OCI-LY7 (cell line): Measurements from ENCODE around the gene SLC25A21. TPM values are rescaled to one million over a fixed set of nuclear protein-coding genes. Genes with fewer than 3 reads are reported as not detected.
"Not testable (repeated sequence)": the region's sequence is repeated elsewhere in the genome, so short reads cannot be mapped to it uniquely, and the experiment has no call there.

Experiments used
- BruUV-seq: library from RNA; stranded (reverse); fragments of 400-500 nt; replicated peaks from 2 replicates; lab custom pipeline; 2021; lab: Mats Ljungman, UMichigan
- CTCF ChIA-PET: fragments of 300-600 bp; sonication (Branson Sonifier 250); formaldehyde crosslinking; loops from one replicate; lab custom pipeline; 2022; ENCODE audit warnings: antibody characterized with exemption; ENCODE audit not compliant: unreplicated experiment; lab: Charles Lee
- POLR2A ChIA-PET: fragments of 300-600 bp; sonication (Branson Sonifier 250); formaldehyde crosslinking; loops from one replicate; lab custom pipeline; 2022; ENCODE audit warnings: antibody characterized with exemption; lab: Charles Lee
- DNase-seq: peaks from one replicate; pipeline ENCODE4 v3.0.0-alpha.2; 2015; ENCODE audit warnings: low spot score
- H2AFZ ChIP-seq: fragments of 200-600 bp; sonication (generic), shearing (Covaris generic); 2 replicates; pipeline ENCODE4 v1.6.1; 2014; ENCODE audit warnings: mild to moderate bottlenecking, antibody characterized with exemption, low read length, moderate library complexity
- H3K27ac ChIP-seq: fragments of 200-600 bp; sonication (generic); 2 replicates; pipeline ENCODE4 v1.5.1; 2014; ENCODE audit warnings: mixed run types, low read depth, mild to moderate bottlenecking, moderate library complexity, low read length, inconsistent platforms; ENCODE audit not compliant: poor library complexity, severe bottlenecking
- H3K36me3 ChIP-seq: fragments of 200-600 bp; sonication (generic); 2 replicates; pipeline ENCODE4 v1.6.1; 2014; ENCODE audit warnings: mild to moderate bottlenecking, antibody characterized with exemption, low read length, moderate library complexity, mixed read lengths; ENCODE audit not compliant: insufficient read depth
- H3K4me1 ChIP-seq: fragments of 200-600 bp; sonication (generic); 2 replicates; pipeline ENCODE4 v1.5.1; 2014; ENCODE audit warnings: mild to moderate bottlenecking, low read length; ENCODE audit not compliant: insufficient read depth, poor library complexity, severe bottlenecking
- H3K4me2 ChIP-seq: fragments of 200-600 bp; sonication (generic); 2 replicates; pipeline ENCODE4 v1.6.1; 2014; ENCODE audit warnings: mild to moderate bottlenecking, low read length
- H3K4me3 ChIP-seq: fragments of 200-600 bp; sonication (generic); 2 replicates; pipeline ENCODE4 v1.5.1; 2014; ENCODE audit warnings: mild to moderate bottlenecking, low read depth, low read length; ENCODE audit not compliant: poor library complexity, severe bottlenecking
- H3K79me2 ChIP-seq: fragments of 200-600 bp; sonication (generic); 2 replicates; pipeline ENCODE4 v1.6.1; 2016; ENCODE audit warnings: low read depth, mild to moderate bottlenecking, low read length, moderate library complexity, mixed read lengths; ENCODE audit not compliant: insufficient read depth
- H3K9me2 ChIP-seq: fragments of 200-600 bp; sonication (generic); 2 replicates; pipeline ENCODE4 v1.6.1; 2016; ENCODE audit warnings: mild to moderate bottlenecking, low read length, mixed read lengths; ENCODE audit not compliant: insufficient read depth
- H3K9me3 ChIP-seq: fragments of 200-600 bp; sonication (generic); 2 replicates; pipeline ENCODE4 v1.6.1; 2014; ENCODE audit warnings: mild to moderate bottlenecking, mixed run types, low read length, mixed read lengths
- H4K20me1 ChIP-seq: fragments of 200-600 bp; sonication (generic); 2 replicates; pipeline ENCODE4 v1.6.1; 2014; ENCODE audit warnings: mild to moderate bottlenecking, antibody characterized with exemption, low read length, moderate library complexity, mixed read lengths; ENCODE audit not compliant: insufficient read depth
- CTCF ChIP-seq: fragments of 200-600 bp; sonication (generic); conservative IDR thresholded peaks from 2 replicates; pipeline ENCODE4 v1.5.1; 2014; ENCODE audit warnings: mild to moderate bottlenecking, antibody characterized with exemption, low read length, moderate library complexity, mixed read lengths
- EZH2phosphoT487 ChIP-seq: fragments of 200-600 bp; sonication (generic); IDR thresholded peaks from 2 replicates; pipeline ENCODE4 v1.6.1; 2018; ENCODE audit warnings: low read depth, borderline replicate concordance, mild to moderate bottlenecking, mixed run types, antibody characterized with exemption, low read length, moderate library complexity, mixed read lengths
- intact Hi-C: fragments of 100-400 bp; cut with micrococcal nuclease; formaldehyde crosslinking; loops from one replicate; pipeline ENCODE4 v1.10.0; 2022; ENCODE audit not compliant: unreplicated experiment
- total RNA-seq, 2 experiments: library from RNA; depleted of rRNA in 1 of 2; stranded (reverse); fragments of >200 nt in 1 of 2; shearing (Covaris generic) in 1 of 2; gene quantifications; 2 replicates each; pipeline ENCODE4 v1.2.3, GENCODE V29; 2014 to 2022

The SLC25A21 gene
- total RNA-seq, 2 experiments from 2014 or later = not detected

- ChIA-PET POLR2A (interaction anchor here (1.1 kb wide), 1 partner anchor 11 kb away, joined by 11 read pairs; no protein-coding TSS in a partner anchor), CTCF (no interaction called here)
- Histone ChIP-seq H3K27ac (no peak overlapping the region), H3K4me1 (no peaks in the 10 kb centered on the region), H3K79me2 (no peaks in the 10 kb centered on the region), H3K4me2 (no peak overlapping the region), H3K4me3 (no peak overlapping the region), H3K36me3 (no peaks in the 10 kb centered on the region), H3K9me2 (no peaks in the 10 kb centered on the region), H2AFZ (no peak overlapping the region), H4K20me1 (no peaks in the 10 kb centered on the region), H3K9me3 (no peaks in the 10 kb centered on the region)
- no peak for TF ChIP-seq EZH2phosphoT487
- no peak for TF ChIP-seq CTCF
- intact Hi-C loops = loop anchor here (2.0 kb wide), 1 partner anchor 27 kb away; no protein-coding TSS in a partner anchor
- no peak for DNase-seq
- BruUV-seq = no TSS peak
These were observed 5.0 kb downstream of the SLC25A21 start for GRCh38 chr14:37167151-37168047.

- BruUV-seq = no TSS peak
- no peaks in the 10 kb centered on the region for H3K36me3 ChIP-seq
- ChIA-PET CTCF (no interaction called here), POLR2A (no interaction called here)
- H3K4me1 ChIP-seq = no peaks in the 10 kb centered on the region
- H3K79me2 ChIP-seq = no peaks in the 10 kb centered on the region
- no peak overlapping the region for H3K4me3 ChIP-seq
- H3K9me2 ChIP-seq = no peaks in the 10 kb centered on the region
- no peak overlapping the region for H3K4me2 ChIP-seq
- TF ChIP-seq CTCF (no peak), EZH2phosphoT487 (no peak)
- intact Hi-C loops = no loop called here
- no peak for DNase-seq
- no peak overlapping the region for H3K27ac ChIP-seq
- H2AFZ ChIP-seq = no peak overlapping the region
- no peaks in the 10 kb centered on the region for H4K20me1 ChIP-seq
- no peaks in the 10 kb centered on the region for H3K9me3 ChIP-seq
These were observed 6.6 kb downstream of the SLC25A21 start for GRCh38 chr14:37165794-37166193.

- H2AFZ ChIP-seq, H4K20me1 ChIP-seq, H3K36me3 ChIP-seq, H3K4me1 ChIP-seq, CTCF ChIA-PET, H3K79me2 ChIP-seq, H3K9me2 ChIP-seq, POLR2A ChIA-PET, H3K4me2 ChIP-seq, H3K9me3 ChIP-seq, H3K27ac ChIP-seq, BruUV-seq, H3K4me3 ChIP-seq, DNase-seq, intact Hi-C loops: not testable (repeated sequence)
These were observed 10.1 kb downstream of the SLC25A21 start for GRCh38 chr14:37162307-37162706.
